B cell (primary cell): ENCODE data around the gene LDB3. TPM values are rescaled to one million over a fixed set of nuclear protein-coding genes. Genes with fewer than 3 reads are reported as not detected.

Experiments used
- ATAC-seq: fragments of 200-7000 bp; cut with Tn5 transposase; one replicate; pipeline ENCODE4 v1.10.0; 2021; ENCODE audit warnings: low read depth, mild to moderate bottlenecking, moderate number of reproducible peaks, moderate library complexity
- CTCF ChIA-PET: fragments of 350-600 bp; sonication (Branson Sonifier 250); formaldehyde crosslinking; loops from one replicate; lab custom pipeline; 2021; ENCODE audit warnings: antibody characterized with exemption, inconsistent platforms; lab: Charles Lee
- POLR2A ChIA-PET: fragments of 350-600 bp; sonication (Branson Sonifier 250); formaldehyde crosslinking; loops from one replicate; lab custom pipeline; 2021; ENCODE audit warnings: antibody characterized with exemption; lab: Charles Lee
- DNase-seq: peaks from one replicate; pipeline ENCODE4 v3.0.0; 2013
- H2AFZ ChIP-seq: 2 replicates; pipeline ENCODE4 v1.6.1; 2012; ENCODE audit warnings: mild to moderate bottlenecking, low read depth, low read length; ENCODE audit not compliant: insufficient read depth, poor library complexity, severe bottlenecking
- H3K27ac ChIP-seq, 2 donors: 1 replicate in 1 of 2; 2 replicates in 1 of 2; pipeline ENCODE4 v1.5.1; 2012 to 2013; ENCODE audit warnings: low read length in 2 of 2, mild to moderate bottlenecking in 2 of 2, moderate library complexity in 1 of 2
- H3K27me3 ChIP-seq, 4 experiments: fragments of 200-600 bp in 1 of 4; sonication (generic) in 1 of 4; replicated peaks in 1 of 4; 1 replicate in 2 of 4; 2 replicates in 2 of 4; pipeline versions ENCODE4 v1.6.1 to v1.7.0; 2013 to 2016; ENCODE audit warnings: low read length in 3 of 4, mild to moderate bottlenecking in 2 of 4, mixed read lengths in 1 of 4, moderate library complexity in 1 of 4; ENCODE audit not compliant: insufficient read depth in 4 of 4, control insufficient read depth in 3 of 4; ENCODE audit errors: control extremely low read depth in 1 of 4
- H3K36me3 ChIP-seq, 2 experiments: replicated peaks in 1 of 2; 1 replicate in 1 of 2; 2 replicates in 1 of 2; pipeline versions ENCODE4 v1.6.1 to v1.7.1; 2013; ENCODE audit warnings: low read length in 1 of 2; ENCODE audit not compliant: insufficient read depth in 2 of 2, control insufficient read depth in 1 of 2; ENCODE audit errors: control extremely low read depth in 1 of 2, extremely low read depth in 1 of 2
- H3K4me1 ChIP-seq, 2 donors: fragments of 200-600 bp in 1 of 2; sonication (generic) in 1 of 2; 1 replicate in 1 of 2; 2 replicates in 1 of 2; pipeline versions ENCODE4 v1.5.1 to v1.6.1; 2013 to 2017; ENCODE audit warnings: low read length in 2 of 2; ENCODE audit not compliant: control insufficient read depth in 2 of 2, insufficient read depth in 2 of 2
- H3K4me2 ChIP-seq: replicated peaks from 2 replicates; pipeline ENCODE3; 2012; ENCODE audit warnings: mild to moderate bottlenecking, low read depth, low read length; ENCODE audit not compliant: poor library complexity, severe bottlenecking
- H3K4me3 ChIP-seq, 5 experiments: fragments of 200-600 bp in 1 of 5; sonication (generic) in 1 of 5; 1 replicate in 3 of 5; 2 replicates in 2 of 5; pipeline versions ENCODE4 v1.5.1 to v1.7.0; 2011 to 2016; ENCODE audit warnings: low read length in 4 of 5, mild to moderate bottlenecking in 4 of 5, low read depth in 2 of 5, control low read depth in 1 of 5, moderate library complexity in 1 of 5; ENCODE audit not compliant: insufficient read depth in 1 of 5; ENCODE audit errors: control extremely low read depth in 1 of 5, extremely low read depth in 1 of 5
- H3K79me2 ChIP-seq: fragments of 200-600 bp; sonication (generic); one replicate; pipeline ENCODE4 v1.6.0; 2016; ENCODE audit warnings: low read length; ENCODE audit not compliant: control insufficient read depth, insufficient read depth
- H3K9ac ChIP-seq: fragments of 200-600 bp; sonication (generic); 2 replicates; pipeline ENCODE4 v1.6.1; 2017; ENCODE audit warnings: mild to moderate bottlenecking, low read length, moderate library complexity
- H3K9me3 ChIP-seq, 3 donors: one replicate each; pipeline versions ENCODE4 v1.6.1 to v1.7.1; 2013; ENCODE audit warnings: low read length in 2 of 3; ENCODE audit not compliant: control insufficient read depth in 2 of 3, insufficient read depth in 1 of 3; ENCODE audit errors: control extremely low read depth in 1 of 3
- H4K20me1 ChIP-seq: 2 replicates; pipeline ENCODE4 v1.6.0; 2012; ENCODE audit warnings: mild to moderate bottlenecking, low read length; ENCODE audit not compliant: insufficient read depth, control insufficient read depth, poor library complexity, severe bottlenecking
- H3K27ac Mint-ChIP-seq: one replicate; pipeline ENCODE4 v1.8.0; 2021; ENCODE audit warnings: mixed read lengths
- H3K27me3 Mint-ChIP-seq: one replicate; pipeline ENCODE4 v1.8.0; 2021; ENCODE audit warnings: mixed read lengths
- H3K4me1 Mint-ChIP-seq: one replicate; pipeline ENCODE4 v1.8.0; 2021; ENCODE audit warnings: mixed read lengths
- H3K4me3 Mint-ChIP-seq: one replicate; pipeline ENCODE4 v1.8.0; 2021; ENCODE audit warnings: mixed read lengths
- H3K9me3 Mint-ChIP-seq: one replicate; pipeline ENCODE4 v1.8.0; 2022; ENCODE audit warnings: mixed read lengths; ENCODE audit not compliant: insufficient read depth
- EZH2 ChIP-seq: IDR thresholded peaks from 2 replicates; pipeline ENCODE4 v1.6.1; 2012; ENCODE audit warnings: borderline replicate concordance, low read depth, mild to moderate bottlenecking, moderate library complexity, low read length; ENCODE audit not compliant: insufficient read depth, poor library complexity, severe bottlenecking
- WGBS: methylation state at CpG from one replicate; pipeline ENCODE4 v1.1.5; 2013; ENCODE audit warnings: missing lambda C conversion rate; ENCODE audit not compliant: insufficient coverage; 5-methylcytosine and 5-hydroxymethylcytosine counted together
- intact Hi-C: fragments of 100-400 bp; cut with micrococcal nuclease; formaldehyde crosslinking; loops from one replicate; pipeline ENCODE4 v1.10.0; 2022
- polyA plus RNA-seq: library from polyadenylated mRNA; depleted of rRNA; stranded (reverse); fragments of >200 nt; gene quantifications from 2 replicates; pipeline ENCODE4 v1.2.3, GENCODE V29; 2012
- total RNA-seq, 2 donors: library from RNA; stranded (reverse); fragments of 120-200 nt in 1 of 2; gene quantifications; 1 replicate in 1 of 2; 2 replicates in 1 of 2; pipeline versions ENCODE4 v1.2.3 to v1.2.4, GENCODE V29; 2013 to 2022
- TF ChIP-seq, protein P1 (sequence below): fragments of 200-600 bp; IDR thresholded peaks from one replicate; pipeline ENCODE4 v1.8.0; 2022; ENCODE audit warnings: antibody characterized with exemption, mild to moderate bottlenecking

LDB3 gene
- total and polyA plus RNA-seq, 2 donors (not counting 1 experiment from before 2014, with no cell fraction given), result 0.01 to 0.07 TPM

DNA sequence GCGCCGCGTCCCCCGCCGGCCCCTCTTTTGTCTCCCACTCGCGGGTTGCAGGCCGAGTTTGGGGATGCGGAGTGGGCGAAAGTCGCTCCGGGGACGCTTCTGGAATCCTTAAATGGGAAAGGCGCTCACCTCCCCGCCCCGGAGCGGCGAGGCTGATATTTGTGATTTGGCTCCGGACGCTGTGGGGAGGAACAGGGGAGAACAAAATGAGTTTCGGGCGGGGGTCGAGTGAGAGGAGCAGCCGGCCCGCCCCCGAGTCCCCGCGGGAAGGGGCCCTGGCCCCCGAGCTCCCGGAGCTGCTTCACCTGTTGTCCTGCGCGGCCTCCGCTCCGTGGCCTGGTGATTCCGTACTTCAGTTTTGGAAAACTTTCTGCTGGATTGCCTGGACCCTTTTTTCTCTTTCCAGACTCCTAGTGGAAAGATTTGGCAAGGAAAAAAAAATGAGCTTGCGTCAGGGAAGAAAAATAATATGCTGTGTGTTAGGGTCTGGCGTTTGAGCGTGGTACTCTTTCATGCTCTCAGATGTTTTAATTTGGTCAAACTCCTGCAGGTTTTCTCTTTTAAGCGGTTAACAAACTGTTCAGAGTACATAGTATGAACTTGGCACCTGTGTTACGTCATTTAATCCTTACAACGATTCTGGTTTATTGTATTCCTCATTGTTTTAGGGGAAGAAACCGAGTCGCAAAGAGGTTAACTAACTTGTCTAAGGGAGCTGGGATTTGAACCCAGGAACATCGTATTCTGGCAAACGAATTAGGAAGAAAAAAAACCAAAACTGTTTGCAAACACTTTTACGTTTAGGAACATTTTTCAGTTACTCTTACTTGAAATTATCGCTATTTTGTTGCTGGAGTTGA, 89.0 kb downstream of the LDB3 start:
- no peaks in the 10 kb centered on the region for H3K36me3 ChIP-seq
- peaks cover 3 to 30% (median 27%) of the 10 kb centered on the region in 4 experiments for H3K27me3 ChIP-seq
- no peaks in the 10 kb centered on the region for H4K20me1 ChIP-seq
- peaks cover 16% of the 10 kb centered on the region for H3K79me2 ChIP-seq
- H3K4me3 Mint-ChIP-seq, result peak overlapping the region; percentile 94
- peaks cover 31% of the 10 kb centered on the region for H3K27me3 Mint-ChIP-seq
- peak overlapping the region; percentile 95 for H3K4me2 ChIP-seq
- ChIA-PET CTCF (interaction anchor here (0.7 to 1.0 kb wide), 3 partner anchors 45 to 65 kb away, joined by 3 to 4 read pairs (median 3); no protein-coding TSS in a partner anchor), POLR2A (interaction anchor here (1.4 kb wide), 1 partner anchor 45 kb away, joined by 3 read pairs; no protein-coding TSS in a partner anchor)
- no peak overlapping the region for H3K27ac ChIP-seq
- no peaks in the 10 kb centered on the region for H3K9me3 Mint-ChIP-seq
- no peak for TF ChIP-seq EZH2
- TF ChIP-seq, protein P1, sequence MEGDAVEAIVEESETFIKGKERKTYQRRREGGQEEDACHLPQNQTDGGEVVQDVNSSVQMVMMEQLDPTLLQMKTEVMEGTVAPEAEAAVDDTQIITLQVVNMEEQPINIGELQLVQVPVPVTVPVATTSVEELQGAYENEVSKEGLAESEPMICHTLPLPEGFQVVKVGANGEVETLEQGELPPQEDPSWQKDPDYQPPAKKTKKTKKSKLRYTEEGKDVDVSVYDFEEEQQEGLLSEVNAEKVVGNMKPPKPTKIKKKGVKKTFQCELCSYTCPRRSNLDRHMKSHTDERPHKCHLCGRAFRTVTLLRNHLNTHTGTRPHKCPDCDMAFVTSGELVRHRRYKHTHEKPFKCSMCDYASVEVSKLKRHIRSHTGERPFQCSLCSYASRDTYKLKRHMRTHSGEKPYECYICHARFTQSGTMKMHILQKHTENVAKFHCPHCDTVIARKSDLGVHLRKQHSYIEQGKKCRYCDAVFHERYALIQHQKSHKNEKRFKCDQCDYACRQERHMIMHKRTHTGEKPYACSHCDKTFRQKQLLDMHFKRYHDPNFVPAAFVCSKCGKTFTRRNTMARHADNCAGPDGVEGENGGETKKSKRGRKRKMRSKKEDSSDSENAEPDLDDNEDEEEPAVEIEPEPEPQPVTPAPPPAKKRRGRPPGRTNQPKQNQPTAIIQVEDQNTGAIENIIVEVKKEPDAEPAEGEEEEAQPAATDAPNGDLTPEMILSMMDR, result no peak
- H3K4me1 ChIP-seq, result peaks cover 37 to 39% of the 10 kb centered on the region in 2 donors
- peaks cover 43% of the 10 kb centered on the region for H3K4me1 Mint-ChIP-seq
- H3K27ac Mint-ChIP-seq, result peak overlapping the region; percentile 83
- peak overlapping the region; percentile 78 for H3K9ac ChIP-seq
- intact Hi-C loops, result loop anchor here (2.0 to 5.0 kb wide), 3 partner anchors 213 to 355 kb away; partner anchors contain the start of gene WAPL
- H3K4me3 ChIP-seq, result peak overlapping the region in 4 of 5 experiments; percentile 44 to 81 (median 71)
- DNase-seq (peak; percentile 57), ATAC-seq (no peak)
- H3K9me3 ChIP-seq, result no peaks in the 10 kb centered on the region
- whole genome bisulfite sequencing, result 1% methylated on average over 33 of the region's 47 CpGs
- peak overlapping the region; percentile 80 for H2AFZ ChIP-seq
